ENCODE data around the gene MBP.

MBP gene

GRCh38 chr18:77016936-77017335, 115.6 kb downstream of the MBP start:
- Histone ChIP-seq H3K4me1 (ENCODE audit: control insufficient read depth, insufficient read depth, low read length) (no peaks in the 10 kb centered on the region), H3K4me3 (ENCODE audit: low read length) (no peak overlapping the region), H3K9ac (ENCODE audit: low read depth, low read length) (no peak overlapping the region), H3K27me3 (ENCODE audit: control insufficient read depth, insufficient read depth, low read length) (peaks cover 26% of the 10 kb centered on the region), H3K4me2 (ENCODE audit: low read length) (no peak overlapping the region), H3K36me3 (ENCODE audit: insufficient read depth, low read length) (no peaks in the 10 kb centered on the region), H3K9me3 (replicated peaks; ENCODE audit: low read length) (no peaks in the 10 kb centered on the region)

- Histone ChIP-seq H3K9me3 (replicated peaks; ENCODE audit: low read length) (no peaks in the 10 kb centered on the region), H3K4me1 (ENCODE audit: control insufficient read depth, insufficient read depth, low read length) (no peaks in the 10 kb centered on the region), H3K4me3 (ENCODE audit: low read length) (no peak overlapping the region), H3K9ac (ENCODE audit: low read depth, low read length) (no peak overlapping the region), H3K36me3 (ENCODE audit: insufficient read depth, low read length) (no peaks in the 10 kb centered on the region), H3K4me2 (ENCODE audit: low read length) (no peak overlapping the region), H3K27me3 (ENCODE audit: control insufficient read depth, insufficient read depth, low read length) (peaks cover 35% of the 10 kb centered on the region)
Observed at GRCh38 chr18:77015771-77016710, 116.5 kb downstream of the MBP start.

- H3K27me3 ChIP-seq (ENCODE audit: control insufficient read depth, insufficient read depth, low read length), result peaks cover 44% of the 10 kb centered on the region
- H3K4me2 ChIP-seq (ENCODE audit: low read length), result no peak overlapping the region
- H3K9ac ChIP-seq (ENCODE audit: low read depth, low read length), result no peak overlapping the region
- H3K4me1 ChIP-seq (ENCODE audit: control insufficient read depth, insufficient read depth, low read length), result no peaks in the 10 kb centered on the region
- no peaks in the 10 kb centered on the region for H3K9me3 ChIP-seq (replicated peaks; ENCODE audit: low read length)
- H3K36me3 ChIP-seq (ENCODE audit: insufficient read depth, low read length), result no peaks in the 10 kb centered on the region
- H3K4me3 ChIP-seq (ENCODE audit: low read length), result no peak overlapping the region
Observed at GRCh38 chr18:77015169-77015568, 117.4 kb downstream of the MBP start.

- Histone ChIP-seq H3K4me2 (ENCODE audit: low read length) (no peak overlapping the region), H3K4me3 (ENCODE audit: low read length) (no peak overlapping the region), H3K36me3 (ENCODE audit: insufficient read depth, low read length) (no peaks in the 10 kb centered on the region), H3K27me3 (ENCODE audit: control insufficient read depth, insufficient read depth, low read length) (peaks cover 47% of the 10 kb centered on the region), H3K9me3 (replicated peaks; ENCODE audit: low read length) (no peaks in the 10 kb centered on the region), H3K4me1 (ENCODE audit: control insufficient read depth, insufficient read depth, low read length) (no peaks in the 10 kb centered on the region), H3K9ac (ENCODE audit: low read depth, low read length) (no peak overlapping the region)
Observed at GRCh38 chr18:77014538-77014937, 118.0 kb downstream of the MBP start.

- peaks cover 49% of the 10 kb centered on the region for H3K27me3 ChIP-seq (ENCODE audit: control insufficient read depth, insufficient read depth, low read length)
- no peak overlapping the region for H3K4me2 ChIP-seq (ENCODE audit: low read length)
- no peaks in the 10 kb centered on the region for H3K36me3 ChIP-seq (ENCODE audit: insufficient read depth, low read length)
- H3K4me1 ChIP-seq (ENCODE audit: control insufficient read depth, insufficient read depth, low read length), result no peaks in the 10 kb centered on the region
- H3K4me3 ChIP-seq (ENCODE audit: low read length), result no peak overlapping the region
- H3K9ac ChIP-seq (ENCODE audit: low read depth, low read length), result no peak overlapping the region
- no peaks in the 10 kb centered on the region for H3K9me3 ChIP-seq (replicated peaks; ENCODE audit: low read length)
Observed at GRCh38 chr18:77013811-77014521, 118.6 kb downstream of the MBP start.

- Histone ChIP-seq H3K36me3 (ENCODE audit: insufficient read depth, low read length) (no peaks in the 10 kb centered on the region), H3K9me3 (replicated peaks; ENCODE audit: low read length) (no peaks in the 10 kb centered on the region), H3K27me3 (ENCODE audit: control insufficient read depth, insufficient read depth, low read length) (peaks cover 53% of the 10 kb centered on the region), H3K4me1 (ENCODE audit: control insufficient read depth, insufficient read depth, low read length) (no peaks in the 10 kb centered on the region), H3K4me3 (ENCODE audit: low read length) (no peak overlapping the region), H3K9ac (ENCODE audit: low read depth, low read length) (no peak overlapping the region), H3K4me2 (ENCODE audit: low read length) (no peak overlapping the region)
Observed at GRCh38 chr18:77012806-77013541, 119.6 kb downstream of the MBP start.

- Histone ChIP-seq H3K36me3 (ENCODE audit: insufficient read depth, low read length) (no peaks in the 10 kb centered on the region), H3K27me3 (ENCODE audit: control insufficient read depth, insufficient read depth, low read length) (peaks cover 60% of the 10 kb centered on the region), H3K9me3 (replicated peaks; ENCODE audit: low read length) (no peaks in the 10 kb centered on the region), H3K9ac (ENCODE audit: low read depth, low read length) (no peak overlapping the region), H3K4me3 (ENCODE audit: low read length) (no peak overlapping the region), H3K4me2 (ENCODE audit: low read length) (no peak overlapping the region), H3K4me1 (ENCODE audit: control insufficient read depth, insufficient read depth, low read length) (no peaks in the 10 kb centered on the region)
Observed at GRCh38 chr18:77012120-77012519, 120.5 kb downstream of the MBP start.

- Histone ChIP-seq H3K27me3 (ENCODE audit: control insufficient read depth, insufficient read depth, low read length) (peaks cover 78% of the 10 kb centered on the region), H3K4me1 (ENCODE audit: control insufficient read depth, insufficient read depth, low read length) (no peaks in the 10 kb centered on the region), H3K9ac (ENCODE audit: low read depth, low read length) (no peak overlapping the region), H3K36me3 (ENCODE audit: insufficient read depth, low read length) (no peaks in the 10 kb centered on the region), H3K4me2 (ENCODE audit: low read length) (no peak overlapping the region), H3K9me3 (replicated peaks; ENCODE audit: low read length) (no peaks in the 10 kb centered on the region), H3K4me3 (ENCODE audit: low read length) (no peak overlapping the region)
Observed at GRCh38 chr18:77009675-77010074, 122.9 kb downstream of the MBP start.

- Histone ChIP-seq H3K4me1 (ENCODE audit: control insufficient read depth, insufficient read depth, low read length) (no peaks in the 10 kb centered on the region), H3K4me3 (ENCODE audit: low read length) (no peak overlapping the region), H3K9ac (ENCODE audit: low read depth, low read length) (no peak overlapping the region)
Observed at GRCh38 chr18:77008576-77009315, 123.8 kb downstream of the MBP start.

GRCh38 chr18:77008006-77008405, 124.6 kb downstream of the MBP start:
- Histone ChIP-seq H3K36me3 (ENCODE audit: insufficient read depth, low read length) (no peaks in the 10 kb centered on the region), H3K4me3 (ENCODE audit: low read length) (no peak overlapping the region), H3K9ac (ENCODE audit: low read depth, low read length) (no peak overlapping the region), H3K27me3 (ENCODE audit: control insufficient read depth, insufficient read depth, low read length) (peaks cover 82% of the 10 kb centered on the region), H3K4me2 (ENCODE audit: low read length) (no peak overlapping the region), H3K4me1 (ENCODE audit: control insufficient read depth, insufficient read depth, low read length) (no peaks in the 10 kb centered on the region), H3K9me3 (replicated peaks; ENCODE audit: low read length) (no peaks in the 10 kb centered on the region)

More at GRCh38 chr18:77008576-77009315, 123.8 kb downstream of the MBP start:
- Histone ChIP-seq H3K4me2 (ENCODE audit: low read length) (no peak overlapping the region), H3K27me3 (ENCODE audit: control insufficient read depth, insufficient read depth, low read length) (peaks cover 82% of the 10 kb centered on the region), H3K36me3 (ENCODE audit: insufficient read depth, low read length) (no peaks in the 10 kb centered on the region), H3K9me3 (replicated peaks; ENCODE audit: low read length) (no peaks in the 10 kb centered on the region)

- H3K4me2 ChIP-seq (ENCODE audit: low read length), result no peak overlapping the region
- no peak overlapping the region for H3K4me3 ChIP-seq (ENCODE audit: low read length)
- no peaks in the 10 kb centered on the region for H3K36me3 ChIP-seq (ENCODE audit: insufficient read depth, low read length)
- H3K9ac ChIP-seq (ENCODE audit: low read depth, low read length), result no peak overlapping the region
- H3K9me3 ChIP-seq (replicated peaks; ENCODE audit: low read length), result no peaks in the 10 kb centered on the region
- peaks cover 80% of the 10 kb centered on the region for H3K27me3 ChIP-seq (ENCODE audit: control insufficient read depth, insufficient read depth, low read length)
- H3K4me1 ChIP-seq (ENCODE audit: control insufficient read depth, insufficient read depth, low read length), result no peaks in the 10 kb centered on the region
Observed at GRCh38 chr18:77007251-77007650, 125.3 kb downstream of the MBP start.

All from skeletal muscle satellite cell (primary cell).